Natural killer cell (primary cell): ENCODE data around the gene TMEM126A. TPM values are rescaled to one million over a fixed set of nuclear protein-coding genes. Genes with fewer than 3 reads are reported as not detected.

Source experiments
- ATAC-seq, 3 donors: fragments of 150-1000 bp in 2 of 3; fragments of 200-7000 bp in 1 of 3; cut with Tn5 transposase; 1 replicate in 1 of 3; 2 replicates in 2 of 3; pipeline ENCODE4 v1.10.0; 2021; ENCODE audit warnings: mild to moderate bottlenecking in 2 of 3, moderate library complexity in 2 of 3
- DNase-seq, 2 donors: peaks; one replicate each; pipeline versions ENCODE4 v3.0.0 to v3.0.0-alpha.2; 2013 to 2021; ENCODE audit warnings: mixed read lengths in 1 of 2
- H3K27ac ChIP-seq: one replicate; pipeline ENCODE4 v1.5.1; 2013; ENCODE audit warnings: mild to moderate bottlenecking, low read length
- H3K27me3 ChIP-seq: one replicate; pipeline ENCODE4 v1.6.1; 2013; ENCODE audit warnings: low read length; ENCODE audit not compliant: control insufficient read depth, insufficient read depth
- H3K36me3 ChIP-seq: one replicate; pipeline ENCODE4 v1.6.1; 2013; ENCODE audit warnings: low read length; ENCODE audit not compliant: control insufficient read depth, insufficient read depth
- H3K4me1 ChIP-seq: one replicate; pipeline ENCODE4 v1.6.1; 2013; ENCODE audit warnings: low read length; ENCODE audit not compliant: control insufficient read depth, insufficient read depth
- H3K4me3 ChIP-seq: one replicate; pipeline ENCODE4 v1.5.1; 2013; ENCODE audit warnings: low read length
- H3K9me3 ChIP-seq: one replicate; pipeline ENCODE4 v1.6.1; 2013; ENCODE audit warnings: low read length; ENCODE audit not compliant: control insufficient read depth, insufficient read depth
- H3K27ac Mint-ChIP-seq, 2 donors: one replicate each; pipeline ENCODE4 v1.8.0; 2022; ENCODE audit warnings: mild to moderate bottlenecking in 2 of 2, mixed read lengths in 2 of 2, moderate library complexity in 1 of 2
- H3K27me3 Mint-ChIP-seq, 2 donors: one replicate each; pipeline ENCODE4 v1.8.0; 2022; ENCODE audit warnings: low read depth in 2 of 2, mixed read lengths in 2 of 2
- H3K36me3 Mint-ChIP-seq: one replicate; pipeline ENCODE4 v1.8.0; 2022; ENCODE audit warnings: mixed read lengths
- H3K4me1 Mint-ChIP-seq, 2 donors: one replicate each; pipeline ENCODE4 v1.8.0; 2022; ENCODE audit warnings: mixed read lengths in 2 of 2
- H3K4me3 Mint-ChIP-seq: one replicate; pipeline ENCODE4 v1.8.0; 2022; ENCODE audit warnings: mild to moderate bottlenecking, moderate library complexity, mixed read lengths
- H3K9me3 Mint-ChIP-seq, 2 donors: one replicate each; pipeline ENCODE4 v1.8.0; 2022; ENCODE audit warnings: mixed read lengths in 2 of 2
- CTCF ChIP-seq: fragments of 200-600 bp; IDR thresholded peaks from one replicate; pipeline ENCODE4 v1.8.0; 2022; ENCODE audit warnings: antibody characterized with exemption
- WGBS: methylation state at CpG from one replicate; pipeline ENCODE4 v1.1.7; 2013; ENCODE audit warnings: missing lambda C conversion rate; ENCODE audit not compliant: insufficient coverage; 5-methylcytosine and 5-hydroxymethylcytosine counted together
- intact Hi-C: fragments of 100-400 bp; cut with micrococcal nuclease; formaldehyde crosslinking; loops from one replicate; pipeline ENCODE4 v1.14.2; 2022
- total RNA-seq, 4 donors: library from RNA; stranded (reverse); fragments of 120-200 nt in 1 of 4; gene quantifications; one replicate each; pipeline versions ENCODE4 v1.2.3 to v1.2.4, GENCODE V29; 2013 to 2022

Gene TMEM126A
- total RNA-seq, 3 donors from 2014 or later (not counting 1 experiment from before 2014, with no cell fraction given): 16.8 to 27.6 (median 23.2) TPM

GRCh38 chr11:85643191-85643614 is 4.6 kb upstream of the TMEM126A start:
- no peak for TF ChIP-seq CTCF
- no peak overlapping the region for H3K4me3 ChIP-seq
- ATAC-seq: no peak
- peaks cover 30 to 42% of the 10 kb centered on the region in 2 donors for H3K27me3 Mint-ChIP-seq
- no peak for DNase-seq
- no peak overlapping the region for H3K27ac ChIP-seq
- intact Hi-C loops: no loop called here
- no peaks in the 10 kb centered on the region for H3K9me3 Mint-ChIP-seq
- no peaks in the 10 kb centered on the region for H3K9me3 ChIP-seq
- H3K4me1 Mint-ChIP-seq: peaks cover 14% of the 10 kb centered on the region in 2 donors
- no peak overlapping the region for H3K27ac Mint-ChIP-seq
- WGBS: 83% methylated on average over 2 of the region's 2 CpGs
- no peaks in the 10 kb centered on the region for H3K36me3 Mint-ChIP-seq
- H3K4me3 Mint-ChIP-seq: no peak overlapping the region
- H3K27me3 ChIP-seq: peaks cover 10% of the 10 kb centered on the region
- no peaks in the 10 kb centered on the region for H3K36me3 ChIP-seq
- peaks cover 5% of the 10 kb centered on the region for H3K4me1 ChIP-seq

GRCh38 chr11:85647078-85647477 is 689 bp upstream of the TMEM126A start:
- no peak for ATAC-seq
- H3K4me1 Mint-ChIP-seq: peaks cover 20 to 22% of the 10 kb centered on the region in 2 donors

GRCh38 chr11:85651118-85651517 is 3.4 kb downstream of the TMEM126A start:
- no peaks in the 10 kb centered on the region for H3K36me3 Mint-ChIP-seq
- no peaks in the 10 kb centered on the region for H3K27me3 ChIP-seq
- peaks cover 16% of the 10 kb centered on the region for H3K36me3 ChIP-seq
- H3K27ac Mint-ChIP-seq: peak overlapping the region in 1 of 2 donors; percentile 98
- peaks cover 31 to 39% of the 10 kb centered on the region in 2 donors for H3K4me1 Mint-ChIP-seq
- H3K4me3 Mint-ChIP-seq: no peak overlapping the region
- no peak overlapping the region for H3K4me3 ChIP-seq
- DNase-seq: no peak
- WGBS: 83% methylated on average over 1 of the region's 1 CpG
- peaks cover 8% of the 10 kb centered on the region for H3K4me1 ChIP-seq
- TF ChIP-seq CTCF: no peak
- intact Hi-C loops: no loop called here
- H3K27ac ChIP-seq: no peak overlapping the region
- H3K9me3 Mint-ChIP-seq: no peaks in the 10 kb centered on the region
- no peaks in the 10 kb centered on the region for H3K27me3 Mint-ChIP-seq
- ATAC-seq: no peak
- H3K9me3 ChIP-seq: no peaks in the 10 kb centered on the region

More at GRCh38 chr11:85647078-85647477, 689 bp upstream of the TMEM126A start:
- Mint-ChIP-seq H3K9me3 (no peaks in the 10 kb centered on the region), H3K4me3 (peak overlapping the region; percentile 100), H3K27me3 (peaks cover 28 to 37% of the 10 kb centered on the region in 2 donors), H3K36me3 (no peaks in the 10 kb centered on the region), H3K27ac (peak overlapping the region; percentile 94 to 98)
- TF ChIP-seq CTCF: no peak
- DNase-seq: peak in 1 of 2 donors; percentile 14
- H3K27ac ChIP-seq: peak overlapping the region; percentile 68
- peaks cover 10% of the 10 kb centered on the region for H3K27me3 ChIP-seq
- H3K4me3 ChIP-seq: peak overlapping the region; percentile 79
- peaks cover 8% of the 10 kb centered on the region for H3K4me1 ChIP-seq
- intact Hi-C loops: loop anchor here (1.0 to 5.0 kb wide), 4 partner anchors 17 to 165 kb away; partner anchors contain the start of genes SYTL2 and TMEM126B
- no peaks in the 10 kb centered on the region for H3K9me3 ChIP-seq
- H3K36me3 ChIP-seq: no peaks in the 10 kb centered on the region
- WGBS: 35% methylated on average over 2 of the region's 2 CpGs
